GM18951 (cell line): ENCODE results near the gene C1orf105.

Experiments used
- POLR2A ChIP-seq: IDR thresholded peaks from 4 replicates; pipeline ENCODE4 v1.6.1; 2011; ENCODE audit warnings: mild to moderate bottlenecking; ENCODE audit not compliant: insufficient read length, insufficient read depth; ENCODE audit errors: extremely low read depth
- in situ Hi-C: fragments of 300-500 bp; cut with MboI; formaldehyde crosslinking; loops from one replicate; pipeline ENCODE4 v1.12.0; 2022; ENCODE audit warnings: low sequenced_read_pairs, mixed read lengths, inconsistent platforms; ENCODE audit not compliant: unreplicated experiment

C1orf105 gene

DNA sequence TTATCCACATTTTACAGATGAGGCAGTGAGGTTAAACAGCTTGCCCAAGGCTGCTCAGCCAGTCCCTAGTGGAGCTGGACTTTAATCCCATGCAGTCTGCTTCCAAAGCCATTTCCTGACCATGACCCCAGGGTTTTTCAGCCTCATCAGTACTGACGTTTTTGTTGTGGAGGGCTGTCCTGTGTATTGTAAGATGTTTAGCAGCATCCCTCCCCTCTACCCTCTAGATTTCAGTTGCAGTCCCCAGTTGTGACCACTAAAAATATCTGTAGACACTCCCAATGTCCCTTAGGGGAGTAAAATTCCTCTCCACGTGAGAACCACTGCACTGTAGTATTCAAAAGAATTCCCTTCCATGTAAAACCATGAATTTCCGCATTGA lies 30.2 kb upstream of the C1orf105 start:
- in situ Hi-C loops = no loop called here
- no peak for TF ChIP-seq POLR2A

DNA sequence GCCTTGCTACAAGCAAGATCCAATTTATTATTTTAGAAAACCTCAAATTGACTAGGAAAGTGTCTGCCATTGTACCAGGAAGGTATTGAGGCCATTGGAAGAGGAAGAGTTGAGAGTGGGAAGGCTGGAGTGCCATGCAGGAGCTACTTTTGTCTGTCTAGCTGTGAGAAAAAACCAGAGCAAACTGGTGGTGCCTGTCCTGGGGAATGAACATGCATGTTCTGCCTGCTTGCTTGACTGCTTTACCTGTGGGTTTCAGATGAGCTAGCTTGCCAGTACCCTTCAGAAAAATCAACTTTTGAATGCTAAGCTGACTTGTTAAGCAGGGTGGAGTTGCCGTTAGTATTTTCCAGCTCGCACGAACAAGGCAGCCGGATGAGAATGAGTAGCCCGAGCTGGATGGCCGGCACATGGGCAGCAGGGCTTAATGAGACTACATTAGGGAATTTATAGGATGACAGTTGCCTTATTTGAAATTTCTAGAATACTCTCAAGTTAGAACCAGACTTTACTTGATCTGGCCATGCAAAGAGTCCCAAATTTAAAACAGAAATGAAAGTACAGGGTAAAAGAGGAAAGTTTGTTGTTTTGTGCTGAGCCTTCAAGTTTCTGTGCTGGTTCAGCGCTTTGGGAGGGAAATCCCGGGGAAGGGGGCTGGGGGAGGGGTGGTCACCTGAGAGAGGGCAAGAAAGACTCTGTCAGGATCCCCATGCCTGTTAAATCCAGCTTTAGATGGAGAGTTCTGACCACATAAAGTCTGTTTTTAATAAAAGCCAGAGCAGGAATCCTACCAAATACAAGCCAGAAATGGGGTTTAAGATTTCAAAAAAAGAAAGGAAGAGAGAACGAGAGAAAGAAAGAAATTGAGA lies 29.6 kb upstream of the C1orf105 start:
- in situ Hi-C loops = no loop called here

DNA sequence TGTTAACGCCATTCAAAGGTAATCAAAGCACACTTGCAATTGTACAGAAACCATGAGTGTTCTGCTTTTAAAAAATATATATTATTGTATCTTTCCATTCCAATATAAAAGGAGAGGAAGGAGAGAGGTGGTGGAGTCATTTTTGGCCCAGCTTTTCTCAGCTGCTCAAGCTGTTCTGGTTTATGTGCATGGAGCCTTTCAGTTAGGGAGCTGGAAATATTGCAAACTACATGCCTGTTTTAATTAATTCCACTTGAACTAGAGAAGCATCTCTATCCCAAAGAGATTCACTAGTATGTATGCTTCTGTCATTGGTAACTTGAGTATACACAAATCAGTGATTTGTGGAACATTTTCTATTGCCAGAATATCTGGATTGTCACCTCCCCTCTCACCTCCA lies 28.5 kb upstream of the C1orf105 start:
- in situ Hi-C loops = no loop called here
- no peak for TF ChIP-seq POLR2A

More for the DNA sequence above, 29.6 kb upstream of the C1orf105 start:
- peak; percentile 17 for TF ChIP-seq POLR2A

DNA sequence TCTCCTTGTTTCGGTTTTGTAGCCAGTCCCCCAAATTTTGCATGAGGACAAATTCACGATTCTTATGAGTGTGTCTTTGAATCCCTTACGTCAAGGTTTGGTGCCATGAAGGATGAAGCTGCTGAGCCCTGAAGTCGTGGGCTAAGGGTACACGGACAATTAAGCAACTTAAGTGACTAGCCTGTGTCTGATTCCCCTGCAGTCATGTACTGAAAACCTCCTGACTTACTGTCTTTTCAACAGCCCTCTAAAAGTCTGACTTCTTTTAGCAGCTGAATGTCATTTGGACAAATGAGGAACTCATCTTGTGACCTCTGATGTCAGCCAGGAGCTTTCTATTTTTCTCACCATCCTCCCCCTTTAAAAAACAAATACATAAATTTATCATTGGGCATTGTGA lies 27.1 kb upstream of the C1orf105 start:
- in situ Hi-C loops = no loop called here
- TF ChIP-seq POLR2A = no peak

DNA sequence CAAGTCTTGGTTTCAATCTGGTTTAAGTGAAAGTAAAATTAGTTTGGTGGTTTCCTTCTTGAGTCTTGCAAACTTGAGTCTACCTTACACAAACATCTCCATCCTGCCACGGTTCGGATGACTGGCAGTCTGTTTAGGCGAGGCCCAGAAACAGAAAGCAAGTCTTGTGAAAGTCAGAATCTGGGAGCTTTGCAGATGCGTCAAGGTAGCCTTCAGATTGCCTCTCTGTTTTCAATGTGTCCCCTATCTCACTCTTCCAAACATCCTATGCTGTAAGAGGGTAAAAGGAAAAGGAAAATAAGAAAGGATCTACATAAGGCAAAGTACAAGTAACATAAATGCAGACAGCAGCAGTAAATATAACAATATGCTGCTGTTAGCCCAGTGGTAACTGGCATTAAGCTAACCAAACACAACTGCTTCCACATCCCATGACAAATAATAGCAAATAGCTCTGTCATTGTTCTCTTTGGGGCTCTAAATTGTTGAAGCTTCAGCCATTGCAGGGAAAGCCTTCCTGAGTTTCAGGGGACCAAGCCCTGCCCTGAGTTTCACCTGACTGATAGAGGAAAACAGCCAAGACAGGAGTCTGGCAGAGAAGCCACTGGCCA lies 26.2 kb upstream of the C1orf105 start:
- in situ Hi-C loops = no loop called here
- TF ChIP-seq POLR2A = no peak

DNA sequence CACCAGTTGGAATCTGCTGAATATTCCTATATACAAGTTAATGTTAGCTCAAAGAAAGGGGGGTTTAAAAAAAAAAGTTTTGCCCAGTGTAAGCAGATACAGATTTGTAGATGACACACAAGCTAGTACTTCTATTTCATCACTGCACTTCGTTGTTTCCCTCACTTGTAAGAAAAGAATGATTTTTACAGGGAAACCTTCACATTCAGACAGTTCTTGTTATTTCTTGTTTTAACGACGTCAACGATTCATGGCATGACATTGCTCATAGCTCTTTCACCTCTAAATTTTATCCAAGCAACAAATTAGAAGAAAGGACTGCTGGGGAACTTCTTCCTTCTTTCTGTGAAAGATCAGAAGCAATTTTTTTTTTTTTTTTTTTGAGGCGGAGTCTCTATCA lies 25.7 kb upstream of the C1orf105 start:
- no peak for TF ChIP-seq POLR2A
- in situ Hi-C loops = no loop called here

DNA sequence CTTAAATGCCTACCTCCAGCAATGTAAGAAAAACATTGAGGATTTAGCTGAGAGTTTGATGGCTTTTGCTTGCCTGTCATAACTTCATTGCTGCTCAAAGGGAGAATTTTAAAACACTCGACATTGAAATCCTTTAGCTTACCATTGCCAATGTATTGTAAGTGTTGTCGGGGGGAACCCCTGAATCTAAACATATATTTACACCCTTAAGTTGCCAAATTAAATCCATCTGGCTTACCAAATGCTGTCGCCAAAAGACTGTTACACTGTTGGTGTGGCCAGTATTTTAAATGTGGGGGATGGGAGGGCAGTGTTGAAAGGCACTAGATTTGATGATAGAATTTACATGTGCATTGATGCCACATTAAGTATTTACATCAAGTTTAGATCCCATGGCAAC lies 24.9 kb upstream of the C1orf105 start:
- in situ Hi-C loops = no loop called here

DNA sequence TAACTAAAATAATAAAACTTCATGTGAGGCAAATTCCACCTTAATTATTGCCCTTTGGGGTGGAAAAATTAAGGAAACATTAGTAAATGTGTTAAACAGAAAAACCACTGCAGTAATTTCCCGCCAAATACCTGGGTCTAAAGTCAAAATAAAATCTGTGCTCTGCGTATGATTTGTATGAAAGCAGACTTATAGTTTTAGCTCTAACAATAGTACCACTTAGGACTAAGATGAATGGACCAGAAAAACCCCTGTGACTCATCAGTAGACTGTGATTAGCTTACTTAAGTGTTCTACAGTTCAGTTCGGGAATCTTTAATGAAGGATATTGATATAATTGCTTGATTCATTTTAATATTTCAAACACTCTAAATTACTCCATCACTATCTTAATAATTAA lies 23.3 kb upstream of the C1orf105 start:
- no peak for TF ChIP-seq POLR2A
- in situ Hi-C loops = no loop called here

More for the DNA sequence above, 24.9 kb upstream of the C1orf105 start:
- no peak for TF ChIP-seq POLR2A

DNA sequence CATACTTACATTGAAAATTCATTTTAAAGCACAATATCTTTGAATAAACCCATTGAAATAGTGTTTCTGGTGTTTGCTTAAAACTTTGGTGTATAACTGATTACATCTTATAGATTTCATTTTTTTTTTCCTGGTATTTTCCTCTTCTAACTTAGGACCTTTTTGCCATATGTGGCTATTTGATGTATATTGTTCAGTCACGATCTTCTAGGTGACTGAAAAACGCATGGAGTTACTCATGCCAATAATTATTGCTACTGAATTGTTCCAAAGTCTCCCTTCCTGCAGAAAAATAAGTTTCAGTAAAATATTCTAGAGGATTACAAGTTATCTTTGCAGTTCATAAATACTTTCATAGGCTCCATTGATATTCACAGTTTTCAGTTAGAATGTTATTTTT lies 22.9 kb upstream of the C1orf105 start:
- no peak for TF ChIP-seq POLR2A
- in situ Hi-C loops = no loop called here

DNA sequence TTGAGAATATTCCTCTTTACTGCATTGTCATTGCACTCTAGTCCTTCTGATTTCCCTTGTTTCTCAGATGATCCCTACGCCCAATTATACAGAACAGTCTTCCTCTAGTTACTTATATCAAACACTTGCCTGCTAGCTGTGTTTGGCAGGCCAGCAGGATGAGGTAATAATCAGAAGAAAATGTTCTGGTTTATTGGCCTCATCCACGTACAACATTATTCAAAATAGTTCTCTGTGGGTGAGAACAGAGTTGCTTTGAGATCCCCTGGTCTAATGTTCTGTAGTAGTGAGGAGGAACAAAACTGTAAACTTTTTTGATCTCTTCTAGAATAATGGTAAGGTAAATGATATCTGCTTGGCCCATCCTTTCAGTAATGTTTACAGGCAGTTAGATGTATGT lies 22.3 kb upstream of the C1orf105 start:
- no peak for TF ChIP-seq POLR2A
- in situ Hi-C loops = no loop called here

DNA sequence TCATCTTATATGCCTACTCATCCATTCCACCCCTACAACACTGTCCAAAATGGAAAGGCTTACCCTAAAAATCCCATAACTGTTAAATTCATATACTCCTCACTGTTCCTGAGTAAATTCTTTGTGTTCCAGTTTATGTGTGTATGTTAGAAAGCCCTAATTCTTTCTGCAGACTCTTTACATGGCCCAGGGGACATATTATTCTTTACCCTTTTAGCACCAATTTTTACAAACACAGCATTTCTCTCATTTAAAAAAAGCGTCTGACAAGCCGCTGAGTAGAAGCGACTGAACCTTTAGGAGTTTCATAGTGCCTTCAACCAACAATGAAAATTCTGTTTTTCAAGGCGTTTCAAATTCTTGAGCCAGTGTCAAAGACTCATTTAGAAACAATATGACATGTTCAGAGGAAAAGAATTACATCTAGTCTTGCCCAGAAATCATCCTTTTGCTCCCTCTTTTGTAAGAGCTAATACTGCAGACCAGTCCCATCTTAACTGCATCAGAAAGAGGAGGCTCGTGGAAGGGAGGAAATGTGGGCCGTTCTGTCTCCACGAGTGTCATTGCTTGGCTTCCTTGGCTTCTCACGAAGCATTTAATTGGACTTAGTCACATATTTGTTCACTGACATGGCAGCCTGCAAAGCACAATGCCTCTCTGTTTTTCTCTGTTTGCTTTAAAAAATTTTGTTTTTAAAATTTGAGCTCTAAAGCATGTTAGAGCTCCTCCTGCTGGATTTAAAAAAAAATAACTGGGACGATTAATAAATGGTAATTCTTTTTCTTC lies 21.3 kb upstream of the C1orf105 start:
- no peak for TF ChIP-seq POLR2A
- in situ Hi-C loops = no loop called here

DNA sequence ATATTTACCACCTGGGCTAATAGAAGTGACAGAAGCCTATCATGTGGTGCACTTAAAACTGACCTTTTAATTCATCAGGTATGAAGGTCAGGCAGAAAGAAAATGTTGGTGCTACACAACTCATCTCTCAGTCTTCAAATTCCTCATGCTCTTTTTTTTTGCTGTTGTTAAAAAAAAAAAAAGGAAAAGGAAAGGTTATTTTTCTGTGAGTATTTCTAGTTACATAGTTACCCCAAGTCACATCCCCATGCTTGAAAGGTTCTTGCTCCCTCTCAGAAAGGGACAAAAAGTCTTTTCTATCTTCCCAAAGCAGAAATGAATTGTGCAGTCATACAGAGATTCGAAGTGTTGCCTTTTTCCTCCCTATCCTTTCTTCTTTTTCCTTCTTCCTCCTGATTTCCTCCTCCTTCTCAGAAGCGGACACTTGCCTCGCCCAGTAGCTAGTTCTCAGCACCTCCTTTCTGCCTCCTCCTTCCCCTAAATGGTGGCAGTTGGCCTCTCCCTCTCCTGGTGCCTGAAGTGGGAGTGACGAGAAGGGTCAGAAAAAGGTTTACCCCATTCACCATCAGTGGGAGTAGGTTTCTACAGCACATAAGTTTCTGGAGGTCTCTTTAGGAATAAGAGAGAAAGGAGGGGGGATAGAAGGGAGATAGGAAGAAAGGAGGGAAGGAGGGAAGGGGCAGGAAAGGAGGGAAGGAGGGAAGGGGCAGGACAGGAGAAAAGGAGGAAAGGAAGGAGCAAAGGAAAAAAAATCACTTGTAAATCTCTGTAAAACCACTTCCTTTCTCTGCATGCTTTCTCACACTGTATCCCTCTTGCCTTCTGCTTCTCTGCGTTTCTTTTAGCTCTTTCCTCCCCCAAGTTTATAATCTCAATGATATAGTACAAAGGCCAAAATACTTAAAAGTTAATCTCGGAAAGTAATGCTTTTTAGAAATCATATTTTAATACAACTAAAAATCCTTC lies 20.4 kb upstream of the C1orf105 start:
- TF ChIP-seq POLR2A = no peak
- in situ Hi-C loops = loop anchor here (25.0 kb wide), 2 partner anchors 313 to 588 kb away; no protein-coding TSS in a partner anchor
